GM21423 (cell line): ENCODE results near the gene PGPEP1.

Source experiments
- ATAC-seq: cut with Tn5 transposase; IDR thresholded peaks from one replicate; pipeline ENCODE4 v1.9.1; 2021; ENCODE audit warnings: mild to moderate bottlenecking, moderate library complexity; ENCODE audit not compliant: unreplicated experiment

The PGPEP1 gene

DNA sequence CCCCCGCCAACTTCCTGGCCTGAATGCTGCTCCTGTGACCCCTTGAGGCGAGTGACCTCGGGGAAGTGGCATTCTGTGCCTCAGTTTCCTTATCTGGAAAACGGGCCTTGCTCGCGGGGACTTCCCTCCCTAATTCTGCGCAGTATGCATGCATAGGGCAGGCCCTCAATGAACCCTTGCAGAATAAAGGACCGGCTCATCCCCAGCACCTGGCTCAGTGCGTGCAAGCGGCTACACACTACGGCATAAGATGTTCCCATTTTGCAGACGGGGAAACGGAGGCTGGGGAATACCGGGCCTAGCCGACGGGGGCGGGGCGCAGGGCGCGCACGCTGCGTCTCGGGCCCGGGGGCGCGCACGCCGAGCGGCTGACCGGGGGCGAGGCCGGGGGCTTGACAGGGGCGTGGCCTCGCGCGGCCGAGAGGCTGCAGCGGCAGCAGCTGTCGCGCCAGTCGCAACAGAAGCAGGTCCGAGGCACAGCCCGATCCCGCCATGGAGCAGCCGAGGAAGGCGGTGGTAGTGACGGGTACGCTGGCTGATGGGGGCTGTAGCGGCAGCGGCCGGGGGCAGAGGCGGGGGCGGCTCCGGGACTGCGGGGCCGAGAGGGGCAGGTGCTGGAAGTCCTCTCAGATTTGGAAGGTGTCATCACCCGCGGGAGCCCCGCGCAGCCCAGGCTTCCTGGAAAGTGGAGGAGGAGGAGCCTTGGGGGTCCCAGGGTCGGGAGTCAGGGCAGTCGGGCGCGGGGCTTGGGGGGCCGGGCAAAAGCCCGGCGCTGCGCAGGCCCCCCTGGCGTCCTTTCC, at the start of gene PGPEP1:
TSS of gene PGPEP1 (plus strand) at position 409 of the 800 bp plus-strand sequence. CDS start at position 493, 84 bp downstream.
- peak; percentile 54 for ATAC-seq

DNA sequence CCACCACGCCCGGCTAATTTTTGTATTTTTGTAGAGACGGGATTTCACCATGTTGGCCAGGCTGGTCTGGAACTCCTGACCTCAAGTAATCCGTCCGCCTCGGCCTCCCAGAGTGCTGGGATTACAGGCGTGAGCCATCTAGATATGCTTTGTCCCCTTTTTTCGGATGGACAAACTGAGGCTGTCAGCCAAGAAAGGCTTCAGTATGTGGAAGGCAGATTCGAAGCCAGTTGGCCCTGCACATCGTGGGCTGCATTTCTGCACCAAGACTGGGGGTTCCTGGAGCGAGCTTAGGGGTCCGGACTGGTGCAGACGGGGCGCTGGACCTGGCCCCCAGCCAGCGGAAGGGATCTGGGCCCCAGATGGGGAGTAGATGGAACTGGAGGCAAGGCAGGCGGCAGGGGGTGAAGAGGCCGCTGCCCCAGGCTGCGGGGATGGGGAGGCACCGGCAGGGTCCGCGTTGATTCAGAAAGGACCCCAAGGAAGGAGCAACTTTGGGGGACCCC, 49.3 kb upstream of the PGPEP1 start:
- peak; percentile 13 for ATAC-seq

GRCh38 chr19:18291590-18292461, 48.6 kb upstream of the PGPEP1 start:
- ATAC-seq, result peak; percentile 46

- ATAC-seq, result no peak
Observed at GRCh38 chr19:18292462-18292809, 48.0 kb upstream of the PGPEP1 start.

- no peak for ATAC-seq
Observed at GRCh38 chr19:18292810-18293641, 47.4 kb upstream of the PGPEP1 start.

- ATAC-seq, result no peak
Observed at GRCh38 chr19:18293642-18294466, 46.5 kb upstream of the PGPEP1 start.

DNA sequence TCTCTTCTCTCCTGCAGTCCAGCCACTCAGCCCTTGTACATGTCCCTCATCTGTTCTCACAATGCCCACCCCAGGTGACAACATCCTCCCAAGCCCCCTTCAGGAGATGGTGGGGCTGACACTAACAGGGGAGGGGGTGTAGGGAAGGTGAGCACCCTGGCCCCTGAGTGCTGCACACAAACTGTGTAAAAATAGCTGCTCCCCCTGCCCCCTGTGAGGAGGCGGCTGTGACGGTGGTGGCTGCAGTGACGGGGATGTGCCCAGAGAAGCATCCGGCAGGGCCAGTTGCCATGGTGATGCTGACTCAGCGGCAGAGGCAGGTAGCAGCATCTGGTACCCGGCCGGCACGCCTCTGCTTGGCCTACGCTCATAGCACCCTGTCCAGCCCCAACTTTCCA, 45.9 kb upstream of the PGPEP1 start:
- ATAC-seq, result no peak

DNA sequence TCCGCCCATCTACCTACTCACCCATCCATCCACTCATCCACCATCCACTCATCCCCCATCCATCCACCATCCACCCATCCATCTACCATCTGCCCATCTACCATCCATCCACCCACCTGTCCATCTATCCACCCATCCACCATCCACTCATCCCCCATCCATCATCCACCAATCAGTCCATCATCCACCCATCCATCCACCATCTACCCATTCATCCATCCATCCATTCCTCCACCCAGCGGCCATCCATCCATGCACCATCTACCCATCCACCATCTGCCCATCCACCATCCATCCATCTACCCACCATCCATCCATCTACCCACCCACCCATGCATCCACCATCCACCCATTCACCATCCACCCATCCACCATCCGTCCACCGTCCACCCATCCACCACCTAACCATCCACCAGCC, 45.4 kb upstream of the PGPEP1 start:
- ATAC-seq, result no peak

GRCh38 chr19:18297308-18297707, 43.1 kb upstream of the PGPEP1 start:
- no peak for ATAC-seq

DNA sequence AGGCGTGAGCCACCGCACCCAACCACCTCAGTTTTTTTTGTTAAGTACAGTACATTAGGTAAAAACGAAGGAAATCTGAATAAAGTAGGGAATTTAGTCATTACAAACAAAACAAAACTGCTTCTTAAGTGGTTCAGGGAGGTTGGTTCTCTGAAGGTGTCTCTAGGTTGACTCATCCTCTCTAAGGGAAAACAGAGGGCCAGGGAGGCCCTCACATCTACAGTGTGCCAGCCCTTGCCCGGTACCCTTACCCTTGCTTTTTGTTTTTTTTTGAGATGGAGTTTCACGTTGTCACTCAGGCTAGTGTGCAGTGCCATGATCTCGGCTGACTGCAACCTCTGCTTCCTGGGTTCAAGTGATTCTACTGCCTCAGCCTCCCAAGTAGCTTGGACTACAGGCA, 41.8 kb upstream of the PGPEP1 start:
- no peak for ATAC-seq

- no peak for ATAC-seq
Observed at GRCh38 chr19:18299654-18300053, 40.7 kb upstream of the PGPEP1 start.

DNA sequence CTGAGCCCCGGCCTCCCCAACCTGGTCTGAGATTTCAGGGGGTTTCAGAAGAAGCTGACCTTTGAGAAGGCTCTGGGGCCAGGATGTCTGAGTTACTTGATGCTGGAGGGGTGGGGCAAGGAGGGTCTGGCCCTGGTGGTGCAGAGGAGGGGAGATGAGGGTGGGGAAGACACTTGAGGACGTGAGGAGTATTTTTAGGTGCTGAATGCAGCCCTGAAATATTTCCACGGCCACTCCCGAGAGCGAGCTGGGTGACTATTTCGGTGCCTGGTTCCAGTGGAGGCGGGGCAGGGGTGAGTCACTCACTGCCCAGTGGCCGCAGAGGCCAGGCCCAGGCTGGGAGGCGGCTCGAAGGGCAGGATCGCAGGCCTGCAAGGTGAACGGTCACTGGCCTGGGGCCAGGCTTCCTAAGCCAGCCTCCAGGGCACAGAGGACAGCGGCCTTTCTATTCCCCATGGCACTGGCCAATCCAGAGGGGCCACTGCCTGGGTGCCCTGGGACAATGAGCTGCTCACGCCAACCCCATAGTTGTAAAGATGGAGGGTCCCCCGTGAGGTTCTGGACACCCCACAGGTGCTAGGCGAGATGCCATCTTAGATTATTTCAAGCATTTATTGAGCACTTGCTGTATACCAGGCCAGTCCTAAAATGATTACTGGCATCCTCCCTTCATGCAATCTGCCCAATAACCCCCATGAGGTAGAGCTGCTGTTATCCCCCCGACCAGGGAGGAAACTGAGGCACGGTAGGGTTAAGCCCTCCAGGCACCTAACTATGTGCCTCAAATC, 39.3 kb upstream of the PGPEP1 start:
- no peak for ATAC-seq

- no peak for ATAC-seq
Observed at GRCh38 chr19:18301718-18302111, 38.7 kb upstream of the PGPEP1 start.

DNA sequence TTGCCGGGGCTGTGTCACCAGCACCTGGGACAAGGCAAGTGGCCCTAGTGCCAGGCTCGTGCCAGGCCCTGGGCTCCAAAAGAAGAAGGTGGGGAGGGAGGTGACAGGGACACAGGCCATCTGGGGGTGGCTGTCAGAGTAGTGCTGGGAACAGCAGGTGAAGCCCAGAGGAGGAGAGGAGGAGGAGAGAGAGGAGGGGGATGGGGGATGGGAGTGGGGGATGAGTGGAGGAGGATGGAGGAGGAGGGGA, 36.3 kb upstream of the PGPEP1 start:
- no peak for ATAC-seq

GRCh38 chr19:18304458-18305310, 35.7 kb upstream of the PGPEP1 start:
- ATAC-seq, result peak; percentile 34

DNA sequence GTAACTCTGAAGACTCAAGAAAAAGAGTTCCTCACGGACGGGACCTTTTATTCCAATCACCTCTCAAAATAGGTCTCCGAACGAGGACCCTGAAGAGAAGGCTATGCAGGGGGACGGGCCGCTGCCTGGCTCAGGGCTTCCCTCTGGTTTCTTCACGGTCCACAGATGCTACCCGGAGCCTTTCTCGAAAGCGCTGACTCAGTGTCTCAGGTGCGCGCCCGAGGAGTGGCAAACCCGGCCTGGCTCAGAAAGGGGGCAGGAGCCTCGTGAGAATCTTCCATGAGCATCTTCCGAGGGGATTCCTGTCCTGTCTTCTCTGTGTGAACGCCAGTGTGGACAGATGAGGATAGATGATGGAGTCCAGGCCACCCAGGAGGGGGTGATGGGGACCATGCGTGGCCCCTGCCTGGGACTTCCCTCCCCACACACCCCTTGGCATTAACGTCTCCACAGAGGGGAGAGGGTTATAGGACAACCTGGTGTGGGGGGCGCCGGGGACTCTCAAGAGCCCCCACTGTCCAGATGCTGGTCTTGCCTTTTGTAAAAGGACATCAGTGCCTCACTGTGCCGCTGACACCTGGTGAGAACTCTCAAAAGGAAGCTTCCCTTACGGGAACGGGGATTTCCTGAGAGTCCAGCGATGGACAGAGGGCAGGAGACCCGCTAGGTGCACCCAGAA, 34.0 kb upstream of the PGPEP1 start:
- no peak for ATAC-seq

GRCh38 chr19:18306888-18307260, 33.5 kb upstream of the PGPEP1 start:
- ATAC-seq, result no peak

- no peak for ATAC-seq
Observed at GRCh38 chr19:18307271-18307681, 33.1 kb upstream of the PGPEP1 start.
